Measurements from ENCODE around the gene KCNC4. TPM values are rescaled to one million over a fixed set of nuclear protein-coding genes. Genes with fewer than 3 reads are reported as not detected.

KCNC4 gene
- total RNA-seq: 5.3 TPM

DNA sequence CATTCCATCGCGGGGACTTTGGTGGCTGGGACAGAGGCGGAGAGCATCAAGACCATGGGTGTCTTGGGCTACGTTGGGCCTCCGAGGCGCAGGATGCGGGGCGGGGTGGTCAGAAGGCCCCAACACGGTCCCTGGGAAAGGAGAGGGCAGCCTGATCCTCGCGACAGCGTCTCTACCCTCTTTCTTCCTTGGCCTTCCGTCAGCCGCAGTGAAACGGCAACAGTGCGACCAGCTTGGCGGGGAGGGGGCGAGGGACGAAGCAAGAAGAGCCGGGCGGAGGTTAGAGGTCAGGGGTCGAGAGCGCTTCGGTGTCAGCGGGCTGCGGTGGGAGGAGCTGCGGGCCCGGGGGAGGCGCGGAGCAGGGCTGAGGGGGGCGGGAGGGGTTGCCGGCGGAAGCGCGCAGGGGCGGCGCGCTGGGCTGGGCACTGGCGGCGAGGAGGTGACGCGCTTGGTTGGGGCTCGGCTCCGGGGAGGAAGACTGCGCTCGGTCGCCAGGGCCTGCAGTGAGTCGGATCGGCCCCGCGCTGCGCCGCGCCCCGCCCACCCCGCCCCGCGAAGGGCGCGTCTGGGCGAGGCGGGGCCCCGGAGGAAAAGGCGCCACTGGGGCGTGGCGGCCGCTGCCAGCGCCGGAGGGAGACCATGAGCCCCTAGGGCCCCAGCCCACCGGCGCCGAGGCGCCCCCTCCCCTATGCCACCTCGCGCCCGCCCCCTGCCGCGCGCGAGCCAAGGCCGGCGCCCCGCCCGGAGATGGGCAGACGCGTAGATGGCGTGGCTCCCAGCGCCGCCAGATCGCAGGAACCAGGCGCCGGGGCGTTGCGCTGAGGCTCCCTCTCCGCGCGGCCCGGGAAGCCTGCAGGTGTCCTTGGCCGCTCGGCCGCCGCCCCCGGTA lies at the start of gene KCNC4:
TSS of gene KCNC4 (plus strand) at position 600 of the 889 bp plus-strand sequence. CDS start 1,186 bp downstream, outside the sequence.
- peak; percentile 79 for DNase-seq

DNA sequence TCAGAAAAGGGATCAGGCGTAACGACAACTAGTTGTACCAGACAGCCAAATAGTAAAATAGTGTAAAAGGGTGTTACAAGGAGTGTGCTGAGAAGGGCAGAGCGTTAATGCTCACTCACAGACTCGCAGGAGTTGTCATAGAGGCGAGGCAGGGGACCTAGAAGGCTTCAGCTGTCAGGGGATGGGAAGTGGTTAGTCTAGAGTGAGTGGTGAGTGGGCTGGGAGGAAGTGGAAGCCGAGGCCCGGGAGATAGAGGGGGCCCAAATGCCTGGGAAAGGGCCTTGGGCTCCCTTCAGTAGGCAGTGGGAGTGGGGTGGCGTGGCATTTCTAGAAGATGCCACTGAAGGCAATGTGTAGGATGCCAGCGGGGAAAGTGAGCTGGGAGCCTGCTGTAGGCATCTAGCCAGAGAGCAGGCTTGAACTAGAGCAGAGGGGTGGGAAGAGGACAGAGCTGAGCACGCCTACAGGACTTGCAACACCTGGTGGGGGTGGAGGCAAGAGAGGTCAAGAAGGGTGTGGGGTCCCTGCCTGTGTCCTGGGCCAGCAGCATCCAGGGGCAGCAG lies 49.5 kb upstream of the KCNC4 start:
- no peak for DNase-seq

DNA sequence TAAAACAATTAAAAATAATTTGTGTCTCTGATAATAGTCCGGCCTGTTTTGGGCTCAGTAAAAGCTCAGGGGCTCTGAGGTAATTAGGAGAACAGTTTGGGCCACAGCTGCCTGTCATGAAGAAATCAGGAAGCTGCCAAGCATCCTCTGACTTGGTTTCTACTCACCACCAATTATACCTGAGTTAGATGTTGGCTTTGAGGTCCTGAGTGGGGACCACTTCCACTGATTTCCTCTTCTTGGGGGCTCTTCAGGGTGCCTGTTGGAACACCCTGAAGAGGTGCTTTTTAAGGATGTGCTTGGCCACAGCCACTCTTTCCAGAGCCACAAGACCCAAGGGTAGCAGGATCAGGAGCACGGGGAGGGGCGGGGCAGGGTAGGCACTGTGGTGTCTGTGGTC lies 48.9 kb upstream of the KCNC4 start:
- no peak for DNase-seq

DNA sequence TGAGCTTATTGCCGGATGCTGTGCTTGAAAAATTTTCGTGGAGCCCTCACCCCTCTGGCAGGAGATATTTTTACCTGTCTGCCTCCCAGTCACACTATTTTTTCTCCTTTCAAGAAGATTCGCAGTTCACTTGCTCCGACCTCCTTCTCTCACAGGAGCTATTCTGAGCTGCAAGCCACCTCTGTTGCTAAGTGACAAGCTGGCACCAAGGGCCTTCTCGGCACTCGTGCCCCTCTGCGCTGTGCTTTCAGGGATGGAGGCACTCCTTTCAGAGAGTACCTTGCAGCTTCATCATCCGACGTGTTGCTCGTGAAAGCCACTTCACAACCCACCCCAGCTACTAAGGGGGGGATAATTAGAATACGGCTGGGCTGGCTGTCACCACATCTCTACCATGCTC lies 48.3 kb upstream of the KCNC4 start:
- DNase-seq: no peak

DNA sequence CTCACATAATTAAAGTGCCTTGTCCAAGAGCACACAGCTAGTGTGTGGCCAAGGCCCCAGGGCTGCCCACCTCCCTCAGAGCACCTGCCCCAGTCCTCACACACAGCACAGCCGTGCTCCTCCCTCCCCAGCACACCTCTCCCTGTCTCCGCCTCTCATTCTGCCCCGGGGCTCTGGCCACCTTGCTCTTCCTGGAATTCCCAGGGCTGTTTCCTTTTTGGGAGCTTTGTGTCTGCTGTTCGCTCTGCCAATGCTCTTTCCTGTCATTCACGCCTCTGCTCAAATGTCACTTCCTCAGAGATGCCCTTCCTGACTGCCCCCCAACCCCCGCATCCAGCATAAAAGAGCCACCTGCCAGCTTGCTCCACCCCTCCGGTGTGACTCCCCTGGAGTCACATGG lies 46.5 kb upstream of the KCNC4 start:
- no peak for DNase-seq

DNA sequence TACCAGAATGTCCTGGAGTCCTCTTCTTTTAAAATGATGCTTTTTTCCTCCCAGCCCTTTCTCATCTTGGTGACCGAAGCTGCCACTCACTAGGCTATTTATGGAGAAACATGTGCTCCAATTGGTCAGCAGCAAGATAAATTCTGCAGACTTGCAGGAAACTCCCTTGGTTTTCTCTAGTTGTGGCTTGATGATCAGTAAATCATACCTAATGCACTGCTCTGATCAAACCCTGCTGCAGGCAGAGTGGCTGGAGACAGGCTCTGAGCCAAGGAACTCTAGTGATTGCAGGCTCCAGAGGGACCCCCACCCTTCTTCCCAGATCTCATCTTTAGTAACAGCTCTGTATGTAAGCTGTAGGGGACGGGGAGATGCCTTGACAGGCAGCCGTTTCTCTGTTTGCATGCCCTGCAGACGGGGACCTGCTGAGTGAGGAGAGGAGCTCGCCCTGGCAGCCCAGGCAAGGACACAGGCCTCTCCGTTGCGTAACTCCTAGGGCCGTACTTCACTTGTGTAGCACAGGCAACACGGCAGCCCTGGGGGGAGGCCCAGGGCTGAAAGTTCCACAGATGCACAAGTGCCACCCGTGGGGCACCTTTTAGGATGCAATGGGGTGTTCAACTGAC lies 45.3 kb upstream of the KCNC4 start:
- DNase-seq: no peak

DNA sequence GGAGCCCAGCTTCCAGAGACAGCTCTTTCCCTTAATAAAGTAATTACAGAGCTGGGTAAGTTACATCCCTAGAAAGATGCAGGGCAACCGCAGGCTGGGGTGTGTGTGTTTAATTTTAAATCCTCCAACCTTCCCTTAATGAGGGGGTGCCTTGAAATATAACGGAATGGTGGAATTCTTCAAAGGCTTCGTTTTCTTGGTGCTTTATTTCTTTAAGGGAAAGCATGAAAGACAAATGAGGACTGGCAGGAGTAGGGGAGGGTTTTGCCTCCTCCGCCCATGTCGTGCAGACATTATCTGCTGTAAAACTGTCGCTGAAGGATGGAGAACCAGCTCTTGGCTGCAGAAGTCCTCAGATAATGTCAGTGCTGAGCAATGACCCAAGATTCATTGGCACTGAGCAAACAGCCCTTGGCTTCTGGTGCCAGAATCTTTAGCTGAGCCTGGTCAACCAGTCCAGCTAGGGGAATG lies 44.3 kb upstream of the KCNC4 start:
- no peak for DNase-seq

DNA sequence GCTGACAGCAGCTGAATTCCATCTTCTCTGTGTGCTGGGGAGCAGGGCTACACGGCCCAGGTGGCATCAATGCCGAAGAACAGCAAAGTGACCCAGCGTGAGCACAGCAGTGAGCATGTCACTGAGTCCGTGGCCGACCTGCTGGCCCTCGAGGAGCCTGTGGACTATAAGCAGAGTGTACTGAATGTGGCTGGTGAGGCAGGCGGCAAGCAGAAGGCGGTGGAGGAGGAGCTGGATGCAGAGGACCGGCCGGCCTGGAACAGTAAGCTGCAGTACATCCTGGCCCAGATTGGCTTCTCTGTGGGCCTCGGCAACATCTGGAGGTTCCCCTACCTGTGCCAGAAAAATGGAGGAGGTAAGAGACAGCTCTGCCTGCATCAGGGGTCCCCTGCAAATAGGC lies 43.3 kb upstream of the KCNC4 start:
- no peak for DNase-seq

DNA sequence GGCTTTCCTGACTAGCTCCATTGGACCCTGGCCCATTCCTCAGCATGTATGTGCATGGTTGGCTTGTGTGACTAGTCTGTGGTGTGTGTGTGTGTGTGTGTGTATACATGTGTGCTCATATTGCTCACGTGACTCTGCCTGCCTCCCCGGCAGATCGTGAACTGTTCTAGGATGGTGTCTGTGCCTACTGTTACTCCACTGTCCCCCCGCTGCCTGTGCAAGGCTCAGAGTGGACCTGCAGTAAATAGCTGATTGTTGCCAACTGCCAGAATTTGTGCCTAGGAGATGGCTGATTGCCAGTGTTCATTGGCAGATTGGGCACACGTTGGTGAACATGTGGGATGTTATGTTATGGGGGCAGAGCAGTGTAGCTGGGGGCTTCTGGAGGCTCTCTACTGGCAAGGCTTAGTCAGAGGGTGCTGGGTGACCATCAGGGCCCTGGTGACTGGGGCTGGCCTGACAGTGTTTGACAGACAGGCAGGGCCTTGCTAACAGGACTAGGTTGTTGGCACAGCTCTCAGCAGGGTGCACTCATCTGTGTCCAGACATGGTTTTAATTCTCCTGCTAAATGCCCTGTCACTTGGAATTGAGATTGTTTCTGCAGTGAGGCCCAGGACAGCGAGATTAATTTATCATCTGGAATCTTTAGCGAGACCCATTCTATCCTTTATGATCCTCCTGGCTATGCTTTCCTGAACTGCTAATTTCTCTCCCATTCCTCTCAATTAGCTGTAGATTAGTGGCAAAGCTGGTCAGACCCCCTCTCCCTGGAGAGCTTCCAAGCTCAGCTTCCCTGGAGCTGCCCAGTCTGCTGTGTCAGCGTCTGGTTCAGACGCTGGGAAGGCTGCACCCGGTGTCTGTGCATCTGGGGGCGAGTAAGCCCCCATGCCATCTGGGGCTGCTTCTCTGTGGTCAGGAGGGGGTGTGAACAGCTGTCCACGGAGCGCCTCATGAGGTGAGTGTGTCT lies 39.1 kb upstream of the KCNC4 start:
- DNase-seq: peak; percentile 35

DNA sequence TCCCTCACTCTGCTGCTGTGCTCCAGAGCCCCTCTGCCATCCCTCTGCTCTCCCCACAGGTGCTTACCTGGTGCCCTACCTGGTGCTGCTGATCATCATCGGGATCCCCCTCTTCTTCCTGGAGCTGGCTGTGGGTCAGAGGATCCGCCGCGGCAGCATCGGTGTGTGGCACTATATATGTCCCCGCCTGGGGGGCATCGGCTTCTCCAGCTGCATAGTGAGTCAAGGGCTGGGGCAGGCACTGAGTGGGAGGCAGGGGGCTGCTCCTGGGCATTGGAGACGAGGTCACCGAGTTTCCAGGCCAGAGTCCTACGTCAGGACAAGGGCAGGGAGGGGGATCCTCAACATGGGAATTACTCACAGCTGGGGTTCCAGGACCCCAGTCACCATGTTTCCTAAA lies 38.1 kb upstream of the KCNC4 start:
- DNase-seq: no peak

DNA sequence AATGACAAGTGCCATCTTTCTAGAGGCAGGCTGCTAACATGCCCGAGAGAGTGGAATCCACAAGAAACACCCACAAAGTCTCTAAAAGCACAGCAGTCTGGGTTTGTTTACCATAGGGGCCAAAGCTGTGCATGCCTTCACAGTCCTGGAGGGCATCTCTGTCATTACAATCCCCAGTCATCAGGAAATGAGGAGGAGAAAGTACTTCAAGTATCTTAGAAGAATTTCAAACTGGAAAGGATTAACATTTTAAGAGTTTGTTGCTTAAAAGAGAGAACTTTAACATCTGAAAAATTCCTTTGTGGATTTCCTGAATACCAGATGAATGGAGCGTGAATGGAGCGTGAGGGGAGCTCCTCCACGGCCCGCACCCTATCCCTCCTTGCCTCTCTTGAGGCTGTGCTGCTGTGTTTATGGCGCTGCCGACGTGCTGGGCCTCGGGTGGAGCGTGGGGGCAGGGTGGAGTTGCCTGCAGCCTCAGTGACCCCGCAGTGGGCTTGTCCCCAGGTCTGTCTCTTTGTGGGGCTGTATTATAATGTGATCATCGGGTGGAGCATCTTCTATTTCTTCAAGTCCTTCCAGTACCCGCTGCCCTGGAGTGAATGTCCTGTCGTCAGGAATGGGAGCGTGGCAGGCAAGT lies 36.5 kb upstream of the KCNC4 start:
- no peak for DNase-seq

DNA sequence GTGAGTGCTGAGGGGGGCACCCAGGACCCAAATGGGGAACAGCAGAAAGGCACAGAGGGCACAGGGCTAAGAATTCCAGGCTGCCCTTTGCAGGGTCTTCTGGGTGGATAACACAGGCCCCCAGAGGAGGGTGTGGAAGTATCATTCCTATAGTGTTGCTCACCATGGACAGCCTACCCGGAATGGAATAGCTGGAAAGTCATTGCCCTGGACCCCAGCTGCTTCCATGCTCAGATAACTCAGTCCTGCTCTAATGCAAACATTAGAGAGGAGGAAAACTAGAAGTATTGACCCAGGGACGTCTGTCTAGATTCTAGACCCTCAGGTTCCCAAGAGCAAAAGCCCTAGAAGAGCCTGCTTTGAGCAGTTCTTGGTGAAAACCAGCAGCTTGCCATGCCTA lies 35.2 kb upstream of the KCNC4 start:
- no peak for DNase-seq

DNA sequence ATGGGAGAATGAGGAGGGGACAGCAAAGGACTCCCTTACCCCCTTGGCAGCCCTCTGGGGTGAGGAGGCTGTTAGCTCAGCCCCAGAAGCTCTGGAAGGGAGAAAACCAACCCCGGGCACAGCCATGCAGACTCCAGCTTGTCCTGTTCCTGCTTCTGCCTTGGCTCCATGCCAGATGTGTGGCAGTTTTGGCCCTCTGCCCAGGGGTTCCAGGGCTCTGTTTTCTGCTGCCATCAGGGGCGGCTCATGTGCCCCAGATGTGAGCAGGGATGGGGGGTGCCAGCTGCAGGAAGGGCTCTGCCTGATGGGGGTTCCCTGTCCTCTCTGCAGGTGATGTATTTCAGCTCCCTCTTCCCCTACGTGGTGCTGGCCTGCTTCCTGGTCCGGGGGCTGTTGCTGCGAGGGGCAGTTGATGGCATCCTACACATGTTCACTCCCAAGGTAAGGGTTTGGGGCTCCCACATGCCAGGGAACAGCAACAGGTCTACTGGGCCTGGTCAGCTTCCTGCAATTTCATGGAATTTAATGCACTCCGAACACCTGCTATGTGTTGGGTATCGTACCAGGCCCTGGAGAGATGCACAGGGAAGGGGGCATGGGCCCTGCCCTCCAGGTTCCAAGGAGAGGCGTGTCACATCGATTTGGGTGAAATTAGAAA lies 33.7 kb upstream of the KCNC4 start:
- peak; percentile 87 for DNase-seq

DNA sequence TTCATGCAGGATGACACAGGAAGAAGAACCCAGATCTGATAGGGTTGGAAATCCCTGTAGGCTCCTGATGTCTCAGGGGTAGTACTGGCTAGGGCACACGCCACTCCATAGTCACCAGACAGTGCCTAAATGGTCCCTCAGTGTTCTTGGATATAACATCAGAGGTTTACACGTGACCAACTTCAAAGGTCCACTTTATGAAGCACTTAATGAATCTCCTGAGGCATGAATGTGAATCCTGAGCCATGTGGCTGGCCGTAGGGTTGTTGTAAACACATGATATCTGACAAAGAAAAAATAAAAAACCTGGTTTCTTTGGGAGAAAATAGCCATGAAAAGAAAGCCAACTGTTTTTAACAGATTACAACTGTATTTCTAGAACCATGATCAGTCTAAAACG lies 32.3 kb upstream of the KCNC4 start:
- DNase-seq: no peak

DNA sequence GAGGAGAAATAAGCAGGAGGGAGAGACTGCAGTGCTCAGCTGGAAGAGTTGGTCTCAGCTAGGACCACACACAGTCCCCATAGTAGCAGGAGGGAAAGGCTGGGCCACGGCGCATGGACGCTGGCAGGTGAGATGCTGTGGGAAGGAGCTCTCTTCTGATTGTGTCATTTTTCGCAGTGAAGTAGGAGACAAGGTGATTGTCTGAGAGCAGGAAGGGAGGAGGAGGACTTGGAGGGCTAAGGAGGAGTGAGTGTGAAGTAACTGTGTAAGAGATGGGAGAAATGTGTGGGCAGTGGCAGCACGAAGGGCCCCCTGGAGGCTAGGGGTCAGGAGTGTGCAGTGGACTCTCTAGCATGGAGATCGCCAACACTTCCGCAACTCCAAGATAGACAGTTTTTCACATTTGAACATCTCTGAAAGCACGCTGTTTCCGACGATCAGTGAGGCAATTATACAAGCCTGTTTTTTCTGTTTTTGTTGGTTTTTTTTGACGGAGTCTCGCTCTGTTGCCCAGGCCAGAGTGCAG lies 26.4 kb upstream of the KCNC4 start:
- DNase-seq: no peak

DNA sequence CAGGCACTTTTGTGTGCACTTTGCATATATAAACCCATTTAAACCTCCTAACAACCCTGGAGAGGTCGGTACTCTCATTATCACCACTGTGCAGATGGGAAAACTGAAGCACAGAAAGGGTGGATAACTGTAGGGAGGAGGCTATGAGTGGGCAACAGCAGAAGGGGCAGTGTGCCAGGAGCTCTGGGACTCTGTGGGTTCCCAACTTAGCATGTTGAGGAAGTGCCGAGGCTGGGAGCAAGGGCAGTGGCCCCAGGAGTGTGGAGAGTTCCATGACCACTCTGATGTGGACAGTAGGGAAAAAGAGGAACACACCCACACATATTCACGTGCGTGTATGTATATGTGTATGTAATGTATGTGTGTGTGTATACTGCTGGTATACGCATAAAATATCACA lies 25.7 kb upstream of the KCNC4 start:
- no peak for DNase-seq

DNA sequence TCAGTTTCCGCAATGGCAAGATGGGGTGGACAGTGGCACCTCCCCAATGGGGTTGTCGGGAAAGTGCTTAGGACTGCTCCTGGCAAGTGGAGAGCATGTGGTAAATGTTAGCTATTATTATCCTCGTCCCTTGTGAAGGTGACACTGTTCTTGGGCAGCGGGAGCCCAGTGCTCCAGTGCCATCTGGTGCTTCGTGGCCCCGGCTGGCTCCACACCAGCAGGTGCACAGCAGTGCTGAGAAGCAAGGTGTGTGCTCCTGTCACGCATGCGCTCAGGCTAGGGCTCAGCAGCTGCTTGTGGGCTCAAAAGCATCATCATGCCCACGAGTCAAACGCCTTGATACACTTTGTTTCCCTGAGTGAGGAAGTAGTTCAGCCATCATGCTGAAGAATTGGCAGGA lies 24.9 kb upstream of the KCNC4 start:
- no peak for DNase-seq

DNA sequence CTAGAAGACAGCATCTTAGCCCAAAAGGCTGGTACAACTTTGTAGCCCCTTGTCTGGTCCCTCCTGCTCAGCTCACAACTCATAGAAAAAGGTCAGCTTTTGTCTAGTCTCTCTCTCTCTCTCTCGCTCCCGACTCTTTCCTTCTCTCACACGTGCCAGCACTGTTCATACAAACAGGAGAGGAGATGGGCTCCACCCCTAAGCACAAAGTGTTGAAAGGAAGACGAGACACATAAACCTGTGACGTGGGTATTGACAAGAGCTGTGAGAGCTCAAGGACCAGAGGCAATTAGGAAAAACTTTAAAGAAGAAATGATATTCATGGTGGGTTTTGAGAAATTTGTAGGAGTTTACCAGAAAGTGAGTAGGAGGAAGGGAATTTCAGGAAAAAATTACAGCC lies 23.6 kb upstream of the KCNC4 start:
- DNase-seq: no peak

DNA sequence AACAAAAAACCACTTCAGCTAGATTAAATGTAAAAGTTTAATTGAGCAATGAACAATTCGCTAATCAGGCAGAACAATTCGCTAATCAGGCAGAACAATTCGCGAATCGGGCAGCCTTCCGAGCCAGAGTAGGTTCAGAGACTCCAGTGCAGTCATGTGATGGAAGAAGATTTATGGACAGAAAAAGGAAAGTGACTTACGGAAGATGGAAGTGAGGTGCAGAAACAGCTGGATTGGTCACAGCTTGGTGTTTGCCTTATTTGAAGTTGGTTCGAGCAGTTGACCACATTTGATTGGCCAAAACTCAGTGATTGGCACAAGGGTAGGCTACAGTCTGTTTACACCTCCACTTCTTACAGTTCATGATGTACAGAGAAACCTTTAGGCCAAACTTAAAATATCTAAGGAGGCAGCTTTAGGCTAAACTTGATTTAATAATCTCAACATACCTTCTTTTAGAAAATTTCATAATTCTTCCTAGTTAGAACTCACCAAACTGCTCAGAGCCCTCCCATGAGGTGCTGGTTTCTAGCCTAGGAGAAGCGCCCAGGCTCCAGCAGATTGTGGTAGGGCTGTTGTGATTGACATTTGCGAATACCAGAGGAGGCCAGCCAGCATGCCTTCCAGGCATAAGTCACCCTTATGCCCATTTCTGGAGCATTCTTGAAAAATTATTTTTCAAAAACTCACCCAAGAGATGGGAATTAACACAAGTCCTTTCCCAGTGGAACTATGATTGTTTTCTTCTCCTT lies 22.8 kb upstream of the KCNC4 start:
- no peak for DNase-seq

DNA sequence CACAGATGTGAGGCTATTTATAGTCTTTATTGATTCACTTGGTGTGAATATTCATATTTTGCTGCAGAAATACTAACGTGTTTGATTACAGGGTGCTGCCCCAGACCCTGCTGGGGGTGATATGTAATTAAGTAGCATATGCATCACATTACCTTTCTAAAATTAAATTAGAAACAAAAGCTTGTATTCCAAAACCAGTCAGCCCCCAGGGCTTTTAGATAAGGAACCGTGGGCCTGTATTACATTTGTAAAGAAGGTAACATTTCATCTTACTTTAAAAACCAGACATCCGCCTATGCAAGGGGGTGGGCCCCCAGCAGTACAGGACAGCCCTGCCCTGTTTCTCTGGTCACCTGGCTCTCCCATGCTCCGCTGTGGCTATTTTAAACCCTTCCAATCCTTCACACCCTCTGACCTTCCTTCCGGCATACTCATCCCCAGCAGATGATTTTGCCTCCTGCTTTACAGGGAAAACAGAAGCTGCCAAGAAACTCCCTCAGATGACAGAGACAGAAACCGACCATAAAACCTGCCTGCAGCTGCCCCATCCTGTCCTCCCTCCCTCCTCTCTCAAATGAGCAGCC lies 22.0 kb upstream of the KCNC4 start:
- peak; percentile 62 for DNase-seq
